HEK293 (cell line): ENCODE results near the gene RIC8A.

Source experiments
- CTCF ChIA-PET: fragments of 350-600 bp; formaldehyde crosslinking; extraction: SDS; loops from one replicate; lab custom pipeline; 2021; ENCODE audit warnings: antibody characterized with exemption; lab: Yijun Ruan, JAX
- POLR2A ChIA-PET: fragments of 300-600 bp; formaldehyde crosslinking; extraction: SDS; loops from one replicate; lab custom pipeline; 2020; ENCODE audit warnings: antibody characterized with exemption, inconsistent platforms; lab: Yijun Ruan, JAX
- H3K27ac ChIP-seq: fragments of 200-500 bp; sonication (Bioruptor generic); 2 replicates; pipeline ENCODE4 v1.5.1; 2014; ENCODE audit warnings: low read depth, low read length, control low read depth, inconsistent platforms; ENCODE audit errors: extremely low read depth
- H3K36me3 ChIP-seq, 2 experiments: fragments of 200-500 bp in 1 of 2; sonication (Bioruptor generic) in 1 of 2; 1 replicate in 1 of 2; 2 replicates in 1 of 2; pipeline ENCODE4 v1.5.1; 2014 to 2017; ENCODE audit warnings: inconsistent platforms in 2 of 2, low read length in 2 of 2; ENCODE audit not compliant: control insufficient read depth in 2 of 2, insufficient read depth in 1 of 2
- H3K4me1 ChIP-seq: fragments of 200-500 bp; sonication (Bioruptor generic); 2 replicates; pipeline ENCODE4 v1.5.1; 2014; ENCODE audit warnings: mild to moderate bottlenecking, low read length, inconsistent platforms; ENCODE audit not compliant: control insufficient read depth, insufficient read depth
- H3K4me3 ChIP-seq: 2 replicates; pipeline ENCODE4 v1.5.1; 2011; ENCODE audit warnings: low read depth, mild to moderate bottlenecking, control low read depth, low read length, moderate library complexity
- H3K9me3 ChIP-seq: fragments of 200-500 bp; sonication (Bioruptor generic); 2 replicates; pipeline ENCODE4 v1.5.1; 2014; ENCODE audit warnings: low read depth, low read length, inconsistent platforms; ENCODE audit not compliant: control insufficient read depth, insufficient read depth
- EGR2 ChIP-seq: fragments of 450-650 bp; formaldehyde crosslinking; IDR thresholded peaks from 2 replicates; pipeline ENCODE4 v1.5.1; 2016; ENCODE audit warnings: low read depth, missing biosample characterization, missing genetic modification characterization
- GLIS2 ChIP-seq: fragments of 450-650 bp; formaldehyde crosslinking; IDR thresholded peaks from 2 replicates; pipeline ENCODE4 v1.5.1; 2016; ENCODE audit warnings: missing biosample characterization, missing genetic modification characterization
- HIC1 ChIP-seq: fragments of 450-650 bp; formaldehyde crosslinking; IDR thresholded peaks from 2 replicates; pipeline ENCODE4 v1.5.1; 2016; ENCODE audit warnings: missing biosample characterization, missing genetic modification characterization
- KLF10 ChIP-seq: fragments of 450-650 bp; IDR thresholded peaks from 2 replicates; pipeline ENCODE4 v1.5.1; 2018; ENCODE audit warnings: missing biosample characterization, mild to moderate bottlenecking, missing genetic modification characterization
- PRDM1 ChIP-seq: fragments of 450-650 bp; formaldehyde crosslinking; IDR thresholded peaks from 2 replicates; pipeline ENCODE4; 2016; ENCODE audit warnings: missing biosample characterization, missing genetic modification characterization
- SETDB1 ChIP-seq: IDR thresholded peaks from one replicate; pipeline ENCODE4 v1.6.1; 2017; ENCODE audit warnings: mild to moderate bottlenecking, low read length, moderate library complexity, mixed read lengths; ENCODE audit not compliant: insufficient read length
- SP2 ChIP-seq: fragments of 450-650 bp; formaldehyde crosslinking; IDR thresholded peaks from 2 replicates; pipeline ENCODE4 v1.5.1; 2016; ENCODE audit warnings: missing biosample characterization, missing genetic modification characterization
- SP3 ChIP-seq: fragments of 450-650 bp; formaldehyde crosslinking; IDR thresholded peaks from 2 replicates; pipeline ENCODE4 v1.5.1; 2016; ENCODE audit warnings: missing biosample characterization, missing genetic modification characterization
- TRIM28 ChIP-seq: IDR thresholded peaks from 2 replicates; pipeline ENCODE4 v1.6.1; 2011; ENCODE audit warnings: low read length, control low read depth, borderline replicate concordance
- ZBTB17 ChIP-seq: fragments of 450-650 bp; formaldehyde crosslinking; IDR thresholded peaks from 2 replicates; pipeline ENCODE4 v1.5.1; 2016; ENCODE audit warnings: missing biosample characterization, missing genetic modification characterization
- ZBTB6 ChIP-seq: fragments of 450-650 bp; formaldehyde crosslinking; IDR thresholded peaks from 2 replicates; pipeline ENCODE4 v1.5.1; 2017; ENCODE audit warnings: missing biosample characterization, missing genetic modification characterization
- ZFHX2 ChIP-seq: fragments of 450-650 bp; formaldehyde crosslinking; conservative IDR thresholded peaks from 2 replicates; pipeline ENCODE4 v1.5.1; 2016; ENCODE audit warnings: missing biosample characterization, missing genetic modification characterization
- ZFP69B ChIP-seq: fragments of 450-650 bp; formaldehyde crosslinking; IDR thresholded peaks from 2 replicates; pipeline ENCODE4 v1.5.1; 2016; ENCODE audit warnings: missing biosample characterization, missing genetic modification characterization
- ZNF133 ChIP-seq: fragments of 450-650 bp; formaldehyde crosslinking; IDR thresholded peaks from 2 replicates; pipeline ENCODE4 v1.5.1; 2016; ENCODE audit warnings: missing biosample characterization, missing genetic modification characterization
- ZNF19 ChIP-seq: fragments of 450-650 bp; formaldehyde crosslinking; IDR thresholded peaks from 2 replicates; pipeline ENCODE4; 2016; ENCODE audit warnings: missing biosample characterization, missing genetic modification characterization, low read depth
- ZNF2 ChIP-seq: fragments of 450-650 bp; formaldehyde crosslinking; IDR thresholded peaks from 2 replicates; pipeline ENCODE4 v1.5.1; 2016; ENCODE audit warnings: missing biosample characterization, missing genetic modification characterization
- ZNF311 ChIP-seq: fragments of 450-650 bp; formaldehyde crosslinking; IDR thresholded peaks from 2 replicates; pipeline ENCODE4 v1.5.1; 2017; ENCODE audit warnings: missing biosample characterization, missing genetic modification characterization, borderline replicate concordance
- ZNF426 ChIP-seq: fragments of 450-650 bp; formaldehyde crosslinking; IDR thresholded peaks from 2 replicates; pipeline ENCODE4 v1.5.1; 2017; ENCODE audit warnings: missing biosample characterization, missing genetic modification characterization, mild to moderate bottlenecking, inconsistent platforms, moderate library complexity
- ZNF76 ChIP-seq: fragments of 450-650 bp; formaldehyde crosslinking; IDR thresholded peaks from 2 replicates; pipeline ENCODE4; 2016; ENCODE audit warnings: low read depth, missing biosample characterization, missing genetic modification characterization, borderline replicate concordance
- TF ChIP-seq, protein P1 (sequence below): fragments of 450-650 bp; formaldehyde crosslinking; IDR thresholded peaks from 2 replicates; pipeline ENCODE4 v1.5.1; 2016; ENCODE audit warnings: missing biosample characterization, missing genetic modification characterization
- TF ChIP-seq, protein P2 (sequence below): fragments of 450-650 bp; formaldehyde crosslinking; IDR thresholded peaks from 2 replicates; pipeline ENCODE4 v1.5.1; 2016; ENCODE audit warnings: missing biosample characterization, missing genetic modification characterization
- TF ChIP-seq, protein P3 (sequence below): fragments of 450-650 bp; formaldehyde crosslinking; IDR thresholded peaks from 2 replicates; pipeline ENCODE4 v1.5.1; 2016; ENCODE audit warnings: missing biosample characterization, missing genetic modification characterization
- TF ChIP-seq, protein P4 (sequence below): fragments of 450-650 bp; formaldehyde crosslinking; optimal IDR thresholded peaks from 2 replicates; pipeline ENCODE3; 2016; ENCODE audit warnings: missing biosample characterization, mild to moderate bottlenecking, missing genetic modification characterization
- TF ChIP-seq, protein P5 (sequence below): fragments of 450-650 bp; formaldehyde crosslinking; IDR thresholded peaks from 2 replicates; pipeline ENCODE4 v1.5.1; 2016; ENCODE audit warnings: missing biosample characterization, missing genetic modification characterization

Gene RIC8A

DNA sequence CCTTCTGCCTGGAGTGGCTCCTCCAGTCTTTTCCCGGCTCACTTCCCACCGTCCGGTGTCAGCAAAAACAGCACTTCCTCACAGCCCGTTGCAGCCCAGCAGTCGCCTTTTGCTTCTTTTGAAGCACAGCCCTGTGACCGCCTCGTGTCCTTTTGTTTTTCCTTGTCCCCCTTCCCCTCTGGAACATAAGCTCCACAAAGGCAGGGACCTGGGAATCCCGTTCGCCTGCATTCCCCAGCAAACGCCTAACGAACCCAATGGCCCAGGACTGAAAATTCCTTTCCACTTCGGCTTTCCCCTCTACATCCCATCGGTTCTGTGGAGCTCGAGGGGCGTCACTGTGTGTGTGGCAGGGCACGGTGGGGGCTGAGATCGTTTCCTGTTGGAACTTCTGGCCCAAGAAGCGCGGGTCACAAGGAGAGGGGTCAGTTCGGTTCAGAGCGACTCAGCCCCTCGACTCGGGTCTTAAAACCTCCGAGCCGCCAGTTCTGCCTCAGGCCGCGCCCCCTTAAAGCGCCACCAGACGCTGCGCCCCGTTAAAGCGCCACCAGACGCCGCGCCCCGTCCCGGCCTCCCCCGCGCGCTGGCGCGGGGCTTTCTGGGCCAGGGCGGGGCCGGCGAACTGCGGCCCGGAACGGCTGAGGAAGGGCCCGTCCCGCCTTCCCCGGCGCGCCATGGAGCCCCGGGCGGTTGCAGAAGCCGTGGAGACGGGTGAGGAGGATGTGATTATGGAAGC is 841 bp downstream of the RIC8A start (continued):
- TF ChIP-seq ZNF311 (tag by site-specific recombination), result no peak
- peak; percentile 74 for TF ChIP-seq ZFP69B
- TF ChIP-seq SP3 (tag by site-specific recombination), result 0 out of 2 replicates have a peak, but pooled peaks have one; percentile 15
- TF ChIP-seq ZNF19, result no peak
- peak; percentile 88 for TF ChIP-seq KLF10
- TF ChIP-seq ZNF76 (tag by site-specific recombination), result peak; percentile 93
- TF ChIP-seq, protein P1, sequence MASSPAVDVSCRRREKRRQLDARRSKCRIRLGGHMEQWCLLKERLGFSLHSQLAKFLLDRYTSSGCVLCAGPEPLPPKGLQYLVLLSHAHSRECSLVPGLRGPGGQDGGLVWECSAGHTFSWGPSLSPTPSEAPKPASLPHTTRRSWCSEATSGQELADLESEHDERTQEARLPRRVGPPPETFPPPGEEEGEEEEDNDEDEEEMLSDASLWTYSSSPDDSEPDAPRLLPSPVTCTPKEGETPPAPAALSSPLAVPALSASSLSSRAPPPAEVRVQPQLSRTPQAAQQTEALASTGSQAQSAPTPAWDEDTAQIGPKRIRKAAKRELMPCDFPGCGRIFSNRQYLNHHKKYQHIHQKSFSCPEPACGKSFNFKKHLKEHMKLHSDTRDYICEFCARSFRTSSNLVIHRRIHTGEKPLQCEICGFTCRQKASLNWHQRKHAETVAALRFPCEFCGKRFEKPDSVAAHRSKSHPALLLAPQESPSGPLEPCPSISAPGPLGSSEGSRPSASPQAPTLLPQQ (tag by site-specific recombination), result peak; percentile 89
- TF ChIP-seq GLIS2 (tag by site-specific recombination), result 0 out of 2 replicates have a peak, but pooled peaks have one; percentile 20
- TF ChIP-seq ZBTB6 (tag by site-specific recombination), result no peak
- no peak for TF ChIP-seq ZNF133 (tag by site-specific recombination)
- no peak for TF ChIP-seq ZNF426 (tag by site-specific recombination)
- TF ChIP-seq, protein P2, sequence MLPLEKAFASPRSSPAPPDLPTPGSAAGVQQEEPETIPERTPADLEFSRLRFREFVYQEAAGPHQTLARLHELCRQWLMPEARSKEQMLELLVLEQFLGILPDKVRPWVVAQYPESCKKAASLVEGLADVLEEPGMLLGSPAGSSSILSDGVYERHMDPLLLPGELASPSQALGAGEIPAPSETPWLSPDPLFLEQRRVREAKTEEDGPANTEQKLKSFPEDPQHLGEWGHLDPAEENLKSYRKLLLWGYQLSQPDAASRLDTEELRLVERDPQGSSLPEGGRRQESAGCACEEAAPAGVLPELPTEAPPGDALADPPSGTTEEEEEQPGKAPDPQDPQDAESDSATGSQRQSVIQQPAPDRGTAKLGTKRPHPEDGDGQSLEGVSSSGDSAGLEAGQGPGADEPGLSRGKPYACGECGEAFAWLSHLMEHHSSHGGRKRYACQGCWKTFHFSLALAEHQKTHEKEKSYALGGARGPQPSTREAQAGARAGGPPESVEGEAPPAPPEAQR (tag by site-specific recombination), result no peak
- TF ChIP-seq TRIM28, result no peak
- TF ChIP-seq SP2 (tag by site-specific recombination), result peak; percentile 51
- TF ChIP-seq, protein P3, sequence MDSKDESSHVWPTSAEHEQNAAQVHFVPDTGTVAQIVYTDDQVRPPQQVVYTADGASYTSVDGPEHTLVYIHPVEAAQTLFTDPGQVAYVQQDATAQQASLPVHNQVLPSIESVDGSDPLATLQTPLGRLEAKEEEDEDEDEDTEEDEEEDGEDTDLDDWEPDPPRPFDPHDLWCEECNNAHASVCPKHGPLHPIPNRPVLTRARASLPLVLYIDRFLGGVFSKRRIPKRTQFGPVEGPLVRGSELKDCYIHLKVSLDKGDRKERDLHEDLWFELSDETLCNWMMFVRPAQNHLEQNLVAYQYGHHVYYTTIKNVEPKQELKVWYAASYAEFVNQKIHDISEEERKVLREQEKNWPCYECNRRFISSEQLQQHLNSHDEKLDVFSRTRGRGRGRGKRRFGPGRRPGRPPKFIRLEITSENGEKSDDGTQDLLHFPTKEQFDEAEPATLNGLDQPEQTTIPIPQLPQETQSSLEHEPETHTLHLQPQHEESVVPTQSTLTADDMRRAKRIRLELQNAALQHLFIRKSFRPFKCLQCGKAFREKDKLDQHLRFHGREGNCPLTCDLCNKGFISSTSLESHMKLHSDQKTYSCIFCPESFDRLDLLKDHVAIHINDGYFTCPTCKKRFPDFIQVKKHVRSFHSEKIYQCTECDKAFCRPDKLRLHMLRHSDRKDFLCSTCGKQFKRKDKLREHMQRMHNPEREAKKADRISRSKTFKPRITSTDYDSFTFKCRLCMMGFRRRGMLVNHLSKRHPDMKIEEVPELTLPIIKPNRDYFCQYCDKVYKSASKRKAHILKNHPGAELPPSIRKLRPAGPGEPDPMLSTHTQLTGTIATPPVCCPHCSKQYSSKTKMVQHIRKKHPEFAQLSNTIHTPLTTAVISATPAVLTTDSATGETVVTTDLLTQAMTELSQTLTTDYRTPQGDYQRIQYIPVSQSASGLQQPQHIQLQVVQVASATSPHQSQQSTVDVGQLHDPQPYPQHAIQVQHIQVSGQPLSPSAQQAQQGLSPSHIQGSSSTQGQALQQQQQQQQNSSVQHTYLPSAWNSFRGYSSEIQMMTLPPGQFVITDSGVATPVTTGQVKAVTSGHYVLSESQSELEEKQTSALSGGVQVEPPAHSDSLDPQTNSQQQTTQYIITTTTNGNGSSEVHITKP (tag by site-specific recombination), result peak; percentile 31; the same call in 1 of the 2 replicates
- TF ChIP-seq, all 188 proteins: peak for 16

- Histone ChIP-seq H3K4me1 (no peaks in the 10 kb centered on the region), H3K9me3 (no peaks in the 10 kb centered on the region), H3K27ac (peak overlapping the region; percentile 4; the same call in 1 of the 2 replicates), H3K4me3 (peak overlapping the region; percentile 83), H3K36me3 (peaks cover 0 to 70% of the 10 kb centered on the region in 2 experiments; a peak in 1 of 3 replicates)
- ChIA-PET POLR2A (interaction anchor here (0.7 to 2.5 kb wide), 5 partner anchors 8 to 320 kb away, joined by 3 to 12 read pairs (median 4); no protein-coding TSS in a partner anchor), CTCF (interaction anchor here (0.6 to 1.9 kb wide), 4 partner anchors 20 to 49 kb away, joined by 4 to 9 read pairs (median 6); no protein-coding TSS in a partner anchor)
- TF ChIP-seq PRDM1 (tag by site-specific recombination) (no peak), HIC1 (tag by site-specific recombination) (0 out of 2 replicates have a peak, but pooled peaks have one; percentile 10), EGR2 (tag by site-specific recombination) (peak; percentile 61; the same call in 1 of the 2 replicates), ZNF2 (tag by site-specific recombination) (no peak), ZBTB17 (tag by site-specific recombination) (no peak), SETDB1 (no peak), ZFHX2 (tag by site-specific recombination) (peak; percentile 78)
- TF ChIP-seq, protein P4, sequence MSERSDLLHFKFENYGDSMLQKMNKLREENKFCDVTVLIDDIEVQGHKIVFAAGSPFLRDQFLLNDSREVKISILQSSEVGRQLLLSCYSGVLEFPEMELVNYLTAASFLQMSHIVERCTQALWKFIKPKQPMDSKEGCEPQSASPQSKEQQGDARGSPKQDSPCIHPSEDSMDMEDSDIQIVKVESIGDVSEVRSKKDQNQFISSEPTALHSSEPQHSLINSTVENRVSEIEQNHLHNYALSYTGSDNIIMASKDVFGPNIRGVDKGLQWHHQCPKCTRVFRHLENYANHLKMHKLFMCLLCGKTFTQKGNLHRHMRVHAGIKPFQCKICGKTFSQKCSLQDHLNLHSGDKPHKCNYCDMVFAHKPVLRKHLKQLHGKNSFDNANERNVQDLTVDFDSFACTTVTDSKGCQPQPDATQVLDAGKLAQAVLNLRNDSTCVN (tag by site-specific recombination), result peak; percentile 6
- TF ChIP-seq, protein P5, sequence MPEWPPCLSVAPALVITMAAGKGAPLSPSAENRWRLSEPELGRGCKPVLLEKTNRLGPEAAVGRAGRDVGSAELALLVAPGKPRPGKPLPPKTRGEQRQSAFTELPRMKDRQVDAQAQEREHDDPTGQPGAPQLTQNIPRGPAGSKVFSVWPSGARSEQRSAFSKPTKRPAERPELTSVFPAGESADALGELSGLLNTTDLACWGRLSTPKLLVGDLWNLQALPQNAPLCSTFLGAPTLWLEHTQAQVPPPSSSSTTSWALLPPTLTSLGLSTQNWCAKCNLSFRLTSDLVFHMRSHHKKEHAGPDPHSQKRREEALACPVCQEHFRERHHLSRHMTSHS (tag by site-specific recombination), result no peak
These were observed 1.4 kb downstream of the RIC8A start for GRCh38 chr11:208917-209260.
